CD4-positive, alpha-beta T cell (primary cell): Measurements from ENCODE around the gene GNG13. TPM values are rescaled to one million over a fixed set of nuclear protein-coding genes. Genes with fewer than 3 reads are reported as not detected.

ENCODE experiments used
- ATAC-seq: fragments of 200-7000 bp; cut with Tn5 transposase; one replicate; pipeline ENCODE4 v1.10.0; 2022; ENCODE audit warnings: mild to moderate bottlenecking; ENCODE audit not compliant: poor library complexity
- CTCF ChIA-PET: fragments of 350-600 bp; sonication (Branson Sonifier 250); formaldehyde crosslinking; loops from one replicate; lab custom pipeline; 2021; ENCODE audit warnings: antibody characterized with exemption, inconsistent platforms; lab: Charles Lee
- POLR2A ChIA-PET: fragments of 350-600 bp; sonication (Branson Sonifier 250); formaldehyde crosslinking; loops from one replicate; lab custom pipeline; 2021; ENCODE audit warnings: antibody characterized with exemption, inconsistent platforms; lab: Charles Lee
- DNase-seq, 14 experiments: peaks; one replicate each; pipeline ENCODE4 v3.0.0-alpha.2; 2013 to 2020; ENCODE audit warnings: mixed read lengths in 2 of 14
- H3K27ac ChIP-seq, 2 donors: one replicate each; pipeline versions ENCODE4 v1.5.1 to v1.7.0; 2013; ENCODE audit warnings: low read length in 2 of 2, low read depth in 1 of 2, mild to moderate bottlenecking in 1 of 2
- H3K27me3 ChIP-seq, 2 experiments: 1 replicate in 1 of 2; 2 replicates in 1 of 2; pipeline versions ENCODE4 v1.6.1 to v1.7.0; 2013; ENCODE audit warnings: low read length in 2 of 2, control low read depth in 1 of 2, mild to moderate bottlenecking in 1 of 2, moderate library complexity in 1 of 2; ENCODE audit not compliant: insufficient read depth in 2 of 2, control insufficient read depth in 1 of 2
- H3K36me3 ChIP-seq: one replicate; pipeline ENCODE4 v1.6.1; 2013; ENCODE audit warnings: low read length, control low read depth; ENCODE audit not compliant: insufficient read depth
- H3K4me1 ChIP-seq: one replicate; pipeline ENCODE4 v1.6.1; 2013; ENCODE audit warnings: low read length, control low read depth; ENCODE audit not compliant: insufficient read depth
- H3K4me3 ChIP-seq: one replicate; pipeline ENCODE4 v1.5.1; 2013; ENCODE audit warnings: mild to moderate bottlenecking, low read length, moderate library complexity
- H3K9me3 ChIP-seq, 2 experiments: 1 replicate in 1 of 2; 2 replicates in 1 of 2; pipeline versions ENCODE4 v1.6.1 to v1.7.0; 2013; ENCODE audit warnings: low read length in 2 of 2, mild to moderate bottlenecking in 2 of 2, control low read depth in 1 of 2, moderate library complexity in 1 of 2; ENCODE audit not compliant: control insufficient read depth in 1 of 2, insufficient read depth in 1 of 2
- H3K27ac Mint-ChIP-seq: one replicate; pipeline ENCODE4 v1.8.0; 2020; ENCODE audit warnings: mixed read lengths
- H3K27me3 Mint-ChIP-seq: one replicate; pipeline ENCODE4 v1.8.0; 2021; ENCODE audit warnings: mixed read lengths
- H3K36me3 Mint-ChIP-seq: one replicate; pipeline ENCODE4 v1.8.0; 2021; ENCODE audit warnings: low read depth, mixed read lengths
- H3K4me1 Mint-ChIP-seq: one replicate; pipeline ENCODE4 v1.8.0; 2021; ENCODE audit warnings: low read depth, mixed read lengths
- H3K4me3 Mint-ChIP-seq: one replicate; pipeline ENCODE4 v1.8.0; 2020; ENCODE audit warnings: mild to moderate bottlenecking, mixed read lengths
- H3K9me3 Mint-ChIP-seq: one replicate; pipeline ENCODE4 v1.8.0; 2020; ENCODE audit warnings: mixed read lengths
- intact Hi-C, 2 experiments: fragments of 100-400 bp; cut with DNase I in 1 of 2; cut with micrococcal nuclease in 1 of 2; formaldehyde crosslinking; loops; one replicate each; pipeline versions ENCODE4 v1.15.1 to v1.9.0; 2023 to 2025; cut with DNase I, micrococcal nuclease
- total RNA-seq, 174 experiments: library from RNA in 2 of 174; stranded (reverse) in 2 of 174; gene quantifications; one replicate each; pipeline ENCODE4 v1.2.3 and lab custom pipeline; 2021 to 2026
- TF ChIP-seq, protein P1 (sequence below): fragments of 200-600 bp; IDR thresholded peaks from one replicate; pipeline ENCODE4 v1.8.0; 2022; ENCODE audit warnings: antibody characterized with exemption, mild to moderate bottlenecking

GNG13 gene
- total RNA-seq, 2 experiments from 2014 or later: not detected

DNA sequence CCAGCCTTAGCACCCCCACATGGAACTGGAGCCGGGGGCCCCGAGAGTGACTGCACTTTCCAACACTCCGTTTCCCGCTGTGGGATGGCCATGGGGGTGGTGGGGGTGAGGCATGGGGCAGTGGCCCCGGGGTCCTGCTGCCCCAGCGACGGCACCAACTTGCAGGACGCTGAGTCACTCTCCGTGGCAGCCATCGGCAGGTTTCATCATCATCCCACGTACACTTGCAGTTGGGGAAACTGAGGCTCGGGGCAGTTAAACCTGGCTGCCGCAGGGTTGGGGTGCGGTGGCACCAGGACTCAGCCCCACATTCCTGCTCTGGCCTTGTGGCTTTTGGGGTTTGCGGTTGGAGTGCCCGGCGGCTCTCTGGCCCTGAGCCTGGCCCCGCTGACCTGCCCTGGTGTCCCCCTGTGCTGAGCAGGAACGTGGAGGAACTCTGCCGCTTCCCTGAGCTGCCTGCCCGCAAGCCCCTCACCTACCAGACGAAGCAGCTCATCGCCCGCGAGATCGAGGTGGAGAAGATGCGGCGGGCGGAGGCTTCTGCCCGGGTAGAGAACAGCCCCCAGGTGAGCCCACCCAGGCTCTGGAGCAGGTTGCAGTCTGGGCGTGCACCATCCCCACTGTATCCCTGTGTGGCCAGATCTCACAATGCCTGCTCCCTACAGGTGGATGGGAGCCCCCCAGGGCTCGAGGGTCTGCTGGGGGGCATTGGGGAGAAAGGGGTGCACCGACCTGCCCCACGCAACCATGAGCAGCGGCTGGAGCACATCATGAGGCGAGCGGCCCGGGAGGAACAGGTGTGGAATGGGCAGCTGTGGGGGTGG lies 4.0 kb downstream of the GNG13 start:
- DNase-seq (no peak), ATAC-seq (no peak)
- TF ChIP-seq, protein P1, sequence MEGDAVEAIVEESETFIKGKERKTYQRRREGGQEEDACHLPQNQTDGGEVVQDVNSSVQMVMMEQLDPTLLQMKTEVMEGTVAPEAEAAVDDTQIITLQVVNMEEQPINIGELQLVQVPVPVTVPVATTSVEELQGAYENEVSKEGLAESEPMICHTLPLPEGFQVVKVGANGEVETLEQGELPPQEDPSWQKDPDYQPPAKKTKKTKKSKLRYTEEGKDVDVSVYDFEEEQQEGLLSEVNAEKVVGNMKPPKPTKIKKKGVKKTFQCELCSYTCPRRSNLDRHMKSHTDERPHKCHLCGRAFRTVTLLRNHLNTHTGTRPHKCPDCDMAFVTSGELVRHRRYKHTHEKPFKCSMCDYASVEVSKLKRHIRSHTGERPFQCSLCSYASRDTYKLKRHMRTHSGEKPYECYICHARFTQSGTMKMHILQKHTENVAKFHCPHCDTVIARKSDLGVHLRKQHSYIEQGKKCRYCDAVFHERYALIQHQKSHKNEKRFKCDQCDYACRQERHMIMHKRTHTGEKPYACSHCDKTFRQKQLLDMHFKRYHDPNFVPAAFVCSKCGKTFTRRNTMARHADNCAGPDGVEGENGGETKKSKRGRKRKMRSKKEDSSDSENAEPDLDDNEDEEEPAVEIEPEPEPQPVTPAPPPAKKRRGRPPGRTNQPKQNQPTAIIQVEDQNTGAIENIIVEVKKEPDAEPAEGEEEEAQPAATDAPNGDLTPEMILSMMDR: no peak
- Mint-ChIP-seq H3K27me3 (peaks cover 4% of the 10 kb centered on the region), H3K36me3 (no peaks in the 10 kb centered on the region), H3K27ac (no peak overlapping the region), H3K4me3 (no peak overlapping the region), H3K4me1 (no peaks in the 10 kb centered on the region), H3K9me3 (no peaks in the 10 kb centered on the region)
- Histone ChIP-seq H3K4me1 (peaks cover 4% of the 10 kb centered on the region), H3K27ac (no peak overlapping the region), H3K27me3 (peaks cover 14 to 17% of the 10 kb centered on the region in 2 experiments), H3K9me3 (peaks cover 0 to 17% of the 10 kb centered on the region in 2 experiments), H3K4me3 (no peak overlapping the region), H3K36me3 (no peaks in the 10 kb centered on the region)
- intact Hi-C loops: no loop called here
- POLR2A ChIA-PET: no interaction called here
- CTCF ChIA-PET: no interaction called here

DNA sequence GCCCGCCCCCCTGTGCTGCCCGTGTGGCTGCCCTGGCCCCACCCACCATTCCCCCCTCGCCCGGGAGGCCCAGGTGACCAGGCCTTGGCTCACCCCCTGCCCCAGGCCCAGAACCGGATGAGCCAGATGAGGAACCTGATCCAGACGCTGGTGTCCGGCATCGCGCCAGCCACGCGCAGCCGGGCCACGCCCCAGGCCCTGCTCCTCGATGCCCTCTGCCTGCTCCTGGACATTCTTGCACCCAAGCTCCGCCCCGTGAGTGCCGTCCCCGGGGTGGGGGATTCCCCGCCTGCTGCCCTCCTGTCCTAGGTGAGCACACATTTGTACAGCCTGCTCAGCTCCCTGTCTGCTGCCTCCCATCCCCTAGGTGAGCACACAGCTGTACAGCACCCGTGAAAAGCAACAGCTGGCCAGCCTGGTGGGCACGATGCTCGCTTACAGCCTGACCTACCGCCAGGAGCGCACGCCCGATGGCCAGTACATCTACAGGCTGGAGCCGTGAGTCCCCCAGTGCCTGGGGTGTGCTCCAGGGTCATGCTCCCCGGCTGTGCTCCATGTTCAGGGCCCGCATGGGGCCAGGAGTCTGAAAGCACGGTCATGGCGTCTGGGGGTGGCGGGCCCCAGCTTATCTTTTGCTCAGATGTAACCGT lies 4.8 kb downstream of the GNG13 start:
- Mint-ChIP-seq H3K36me3 (no peaks in the 10 kb centered on the region), H3K27me3 (peaks cover 4% of the 10 kb centered on the region), H3K27ac (no peak overlapping the region), H3K9me3 (no peaks in the 10 kb centered on the region), H3K4me1 (no peaks in the 10 kb centered on the region), H3K4me3 (no peak overlapping the region)
- TF ChIP-seq, protein P1: no peak
- DNase-seq (no peak), ATAC-seq (no peak)
- H3K9me3 ChIP-seq: peaks cover 0 to 9% of the 10 kb centered on the region in 2 experiments
- peaks cover 6 to 9% of the 10 kb centered on the region in 2 experiments for H3K27me3 ChIP-seq
- POLR2A ChIA-PET: no interaction called here
- peaks cover 4% of the 10 kb centered on the region for H3K4me1 ChIP-seq
- H3K27ac ChIP-seq: no peak overlapping the region
- intact Hi-C loops: no loop called here
- no peak overlapping the region for H3K4me3 ChIP-seq
- no peaks in the 10 kb centered on the region for H3K36me3 ChIP-seq
- CTCF ChIA-PET: no interaction called here

DNA sequence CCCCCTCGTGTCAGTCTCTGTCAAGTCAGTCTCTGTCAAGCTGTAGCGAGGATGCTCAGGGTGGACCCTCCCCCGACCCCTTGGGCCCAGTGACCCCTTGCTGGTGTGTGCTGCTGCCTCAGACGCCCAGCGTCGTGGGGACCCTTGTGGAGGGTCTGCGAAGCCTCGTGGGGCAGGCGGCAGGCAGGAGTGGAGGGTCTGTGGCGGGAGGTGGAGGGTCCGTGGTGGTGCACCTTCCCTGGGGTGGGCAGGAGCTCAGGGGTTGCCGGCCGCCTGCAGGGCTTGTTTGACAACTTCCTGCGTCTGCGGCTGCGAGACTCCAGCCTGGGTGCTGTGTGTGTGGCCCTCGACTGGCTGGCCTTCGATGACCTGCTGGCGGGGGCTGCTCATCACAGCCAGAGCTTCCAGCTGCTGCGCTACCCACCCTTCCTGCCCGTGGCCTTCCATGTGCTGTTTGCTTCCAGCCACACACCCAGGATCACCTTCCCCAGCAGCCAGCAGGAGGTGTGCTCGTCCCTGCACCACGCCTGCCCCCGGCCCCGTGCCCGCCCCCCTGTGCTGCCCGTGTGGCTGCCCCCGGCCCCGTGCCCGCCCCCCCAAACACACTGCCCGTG lies 5.6 kb downstream of the GNG13 start:
- H3K36me3 Mint-ChIP-seq: no peaks in the 10 kb centered on the region
- CTCF ChIA-PET: no interaction called here
- H3K9me3 Mint-ChIP-seq: no peaks in the 10 kb centered on the region
- POLR2A ChIA-PET: no interaction called here
- no peak overlapping the region for H3K27ac ChIP-seq
- no peak overlapping the region for H3K4me3 ChIP-seq
- H3K4me1 Mint-ChIP-seq: no peaks in the 10 kb centered on the region
- no peak overlapping the region for H3K4me3 Mint-ChIP-seq
- H3K27ac Mint-ChIP-seq: no peak overlapping the region
- H3K36me3 ChIP-seq: no peaks in the 10 kb centered on the region
- no peaks in the 10 kb centered on the region for H3K4me1 ChIP-seq
- peaks cover 4% of the 10 kb centered on the region for H3K27me3 Mint-ChIP-seq
- peaks cover 0 to 5% of the 10 kb centered on the region in 2 experiments for H3K9me3 ChIP-seq
- peaks cover 1 to 5% of the 10 kb centered on the region in 2 experiments for H3K27me3 ChIP-seq
- intact Hi-C loops: no loop called here
- TF ChIP-seq, protein P1: no peak
- ATAC-seq (no peak), DNase-seq (no peak)
